Pulmonary artery endothelial cell (primary cell): Measurements from ENCODE around the gene CCNI2. TPM values are rescaled to one million over a fixed set of nuclear protein-coding genes. Genes with fewer than 3 reads are reported as not detected.

Experiments used
- DNase-seq: peaks from one replicate; pipeline ENCODE4 v3.0.0-alpha.2; 2011; ENCODE audit warnings: low read depth, low spot score
- total RNA-seq: library from RNA; depleted of rRNA; stranded (reverse); fragments of >200 nt; gene quantifications from 2 replicates; pipeline ENCODE4 v1.2.3, GENCODE V29; 2014

Gene CCNI2
- total RNA-seq, 1 donor from 2014 or later, result not detected

GRCh38 chr5:132749506-132749905 is 2.3 kb downstream of the CCNI2 start:
- no peak for DNase-seq

GRCh38 chr5:132750471-132751230 is 3.4 kb downstream of the CCNI2 start:
- DNase-seq, result no peak

GRCh38 chr5:132751444-132751843 is 4.2 kb downstream of the CCNI2 start:
- DNase-seq, result no peak

- DNase-seq, result no peak
Measured at GRCh38 chr5:132751971-132752580, 4.8 kb downstream of the CCNI2 start.

GRCh38 chr5:132752581-132753125 is 5.4 kb downstream of the CCNI2 start:
- no peak for DNase-seq

- DNase-seq, result no peak
Measured at GRCh38 chr5:132753135-132753987, 6.1 kb downstream of the CCNI2 start.

GRCh38 chr5:132754111-132754510 is 6.9 kb downstream of the CCNI2 start:
- no peak for DNase-seq

- DNase-seq, result no peak
Measured at GRCh38 chr5:132754947-132755346, 7.7 kb downstream of the CCNI2 start.

- no peak for DNase-seq
Measured at GRCh38 chr5:132756542-132756941, 9.3 kb downstream of the CCNI2 start.

- DNase-seq, result no peak
Measured at GRCh38 chr5:132758451-132758850, 11.2 kb downstream of the CCNI2 start.

GRCh38 chr5:132759114-132760048 is 12.2 kb downstream of the CCNI2 start:
- no peak for DNase-seq

GRCh38 chr5:132760049-132760420 is 12.8 kb downstream of the CCNI2 start:
- DNase-seq, result no peak

- DNase-seq, result no peak
Measured at GRCh38 chr5:132760601-132761317, 13.5 kb downstream of the CCNI2 start.

GRCh38 chr5:132761321-132762240 is 14.4 kb downstream of the CCNI2 start:
- no peak for DNase-seq

- no peak for DNase-seq
Measured at GRCh38 chr5:132762246-132763000, 15.2 kb downstream of the CCNI2 start.

GRCh38 chr5:132763181-132764036 is 16.2 kb downstream of the CCNI2 start:
- DNase-seq, result no peak

GRCh38 chr5:132764051-132764450 is 16.8 kb downstream of the CCNI2 start:
- DNase-seq, result no peak
